Measurements from ENCODE around the gene CD46.

CD46 gene

DNA sequence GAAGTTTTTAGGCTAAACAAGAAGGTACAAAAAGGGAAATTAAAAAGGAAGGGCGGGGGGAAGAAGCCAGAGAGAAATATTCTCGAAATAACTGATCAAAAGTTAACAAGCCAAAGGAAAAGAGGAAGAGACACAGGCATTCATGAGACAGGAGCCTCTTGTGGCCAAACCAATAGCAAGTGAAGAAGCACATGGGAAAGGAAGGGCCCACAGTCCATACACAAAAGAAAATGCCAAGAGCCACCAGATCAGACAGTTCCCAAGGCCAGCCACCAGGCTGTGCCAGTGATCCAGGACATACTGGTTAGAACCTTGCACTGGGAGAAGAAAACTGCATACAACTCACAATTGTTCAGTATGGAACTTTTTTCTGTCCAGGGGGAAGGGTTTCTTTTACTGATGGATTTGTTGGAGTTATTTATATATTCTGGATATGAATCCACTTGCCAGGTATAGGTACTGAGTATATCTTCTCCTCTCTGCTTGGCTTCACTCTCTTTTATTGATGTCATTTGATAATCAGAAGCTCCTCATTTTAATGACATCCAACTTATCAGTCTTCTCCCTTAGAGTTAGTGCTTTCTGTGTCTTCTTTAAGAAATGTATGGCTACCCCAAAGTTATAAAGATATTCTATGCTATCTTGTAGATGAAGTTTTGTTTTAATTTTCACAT, 76.8 kb downstream of the CD46 start:
- peaks cover 35% of the 10 kb centered on the region for H3K36me3 Mint-ChIP-seq (ENCODE audit: low read depth)
- no peaks in the 10 kb centered on the region for H3K9me3 Mint-ChIP-seq
- peak overlapping the region; percentile 19 for H3K4me3 Mint-ChIP-seq
- DNase-seq (ENCODE audit: low spot score): peak; percentile 54
- H3K27ac Mint-ChIP-seq: peak overlapping the region; percentile 71
- peaks cover 89% of the 10 kb centered on the region for H3K4me1 Mint-ChIP-seq (ENCODE audit: low read depth)
- H3K27me3 Mint-ChIP-seq (ENCODE audit: low read depth): no peaks in the 10 kb centered on the region

DNA sequence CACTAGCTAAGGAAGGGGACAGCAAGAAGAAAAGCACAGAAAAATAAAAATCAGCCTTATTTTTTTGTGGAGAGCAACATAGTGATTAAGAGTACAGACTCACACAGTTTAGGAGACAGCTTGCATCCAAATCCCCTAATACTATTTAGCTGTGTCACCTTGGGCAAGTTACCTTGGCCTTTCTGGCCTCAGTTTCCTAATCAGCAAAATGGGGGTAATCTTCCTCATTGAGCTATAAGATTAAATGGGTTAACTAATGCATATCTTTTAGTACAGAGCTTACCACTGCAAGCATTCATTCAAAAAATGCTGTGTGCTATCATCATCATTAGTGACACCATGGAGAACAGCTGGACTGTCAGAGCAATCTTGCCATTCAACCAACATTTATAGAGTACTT, 77.7 kb downstream of the CD46 start:
- Mint-ChIP-seq H3K4me3 (no peak overlapping the region), H3K9me3 (no peaks in the 10 kb centered on the region), H3K27me3 (ENCODE audit: low read depth) (no peaks in the 10 kb centered on the region), H3K27ac (no peak overlapping the region), H3K4me1 (ENCODE audit: low read depth) (peaks cover 86% of the 10 kb centered on the region), H3K36me3 (ENCODE audit: low read depth) (peaks cover 27% of the 10 kb centered on the region)
- DNase-seq (ENCODE audit: low spot score): no peak

DNA sequence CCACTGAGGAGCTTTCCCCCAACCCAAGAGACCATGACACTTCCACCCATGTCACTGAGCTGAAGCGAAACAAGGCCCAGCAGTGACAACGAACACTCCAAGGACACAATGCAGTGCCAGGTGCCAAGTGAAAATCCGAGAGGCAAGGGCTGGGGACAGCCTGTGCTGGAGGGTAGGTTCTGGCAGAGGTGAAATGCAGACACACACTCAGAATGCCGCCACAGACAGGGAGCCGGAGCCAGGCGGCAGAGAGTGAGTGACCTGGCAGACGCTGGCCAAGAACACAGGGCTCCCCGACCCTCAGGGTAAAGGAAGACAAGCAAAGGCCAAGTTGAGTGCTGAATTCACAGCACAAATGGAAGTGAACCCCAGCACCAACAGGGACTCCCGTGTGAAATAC, 78.9 kb downstream of the CD46 start:
- Mint-ChIP-seq H3K9me3 (no peaks in the 10 kb centered on the region), H3K36me3 (ENCODE audit: low read depth) (peaks cover 25% of the 10 kb centered on the region), H3K27me3 (ENCODE audit: low read depth) (no peaks in the 10 kb centered on the region), H3K27ac (peak overlapping the region; percentile 33), H3K4me1 (ENCODE audit: low read depth) (peaks cover 78% of the 10 kb centered on the region), H3K4me3 (peak overlapping the region; percentile 33)
- DNase-seq (ENCODE audit: low spot score): no peak

DNA sequence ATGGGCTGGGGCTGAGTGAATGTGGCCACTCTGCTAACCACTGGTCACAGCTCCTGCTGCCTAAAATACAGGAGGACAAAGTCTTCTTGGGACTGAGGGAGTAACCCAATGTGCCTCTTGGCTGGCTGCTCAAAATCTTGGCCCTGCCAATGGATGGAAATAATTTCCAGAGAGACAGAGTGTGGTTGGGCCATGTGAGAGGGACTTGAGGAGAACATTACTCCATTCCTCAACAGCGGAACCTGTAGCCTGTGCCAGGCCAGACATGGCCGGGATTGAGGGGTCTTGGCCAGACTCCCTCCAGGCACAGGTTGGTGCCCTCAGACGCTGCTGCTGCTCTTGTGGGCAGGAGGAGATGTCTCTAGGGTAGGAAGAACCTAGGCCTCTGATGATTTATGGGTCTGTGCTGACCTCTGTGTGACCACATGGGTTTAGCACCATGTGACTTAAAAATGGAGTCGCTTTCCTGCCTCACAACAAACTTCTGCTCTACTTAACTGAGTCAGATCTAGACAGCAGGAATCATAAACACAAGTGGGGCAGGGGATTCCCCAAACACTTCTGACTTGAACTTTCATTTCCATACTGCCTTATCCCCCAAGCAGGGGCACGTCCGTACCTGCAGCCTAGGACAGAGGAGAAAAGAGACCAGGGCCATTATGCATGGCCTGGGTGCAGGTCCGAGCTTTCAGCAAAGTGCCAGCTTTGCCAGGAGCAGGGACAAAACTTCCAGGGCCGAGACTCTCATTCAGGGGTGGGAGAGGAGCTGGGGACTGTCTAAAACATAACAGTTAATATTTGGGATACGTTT, 79.9 kb downstream of the CD46 start:
- H3K27me3 Mint-ChIP-seq (ENCODE audit: low read depth): no peaks in the 10 kb centered on the region
- H3K4me3 Mint-ChIP-seq: peak overlapping the region; percentile 76
- H3K27ac Mint-ChIP-seq: peak overlapping the region; percentile 88
- H3K4me1 Mint-ChIP-seq (ENCODE audit: low read depth): peaks cover 70% of the 10 kb centered on the region
- peaks cover 24% of the 10 kb centered on the region for H3K36me3 Mint-ChIP-seq (ENCODE audit: low read depth)
- DNase-seq (ENCODE audit: low spot score): peak; percentile 72
- H3K9me3 Mint-ChIP-seq: no peaks in the 10 kb centered on the region

DNA sequence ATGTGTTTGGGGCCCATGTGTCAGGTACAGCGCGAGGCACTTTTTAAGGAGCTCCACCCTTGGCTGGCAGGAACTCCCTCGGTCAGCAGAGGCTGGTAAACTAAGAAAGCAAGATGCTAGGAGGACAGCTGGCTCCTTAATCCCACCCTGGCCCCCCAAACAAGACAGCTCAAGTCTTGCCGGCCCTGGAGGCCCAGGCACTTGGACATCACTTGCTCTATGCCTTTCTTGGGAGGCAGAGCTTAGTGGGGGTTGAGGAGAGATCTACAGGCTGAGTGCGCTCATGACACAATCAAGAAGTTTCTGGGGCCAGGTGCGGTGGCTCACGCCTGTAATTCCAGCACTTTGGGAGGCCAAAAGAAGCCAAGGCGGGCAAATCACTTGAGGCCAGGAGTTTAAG, 80.9 kb downstream of the CD46 start:
- H3K4me3 Mint-ChIP-seq: peak overlapping the region; percentile 76
- H3K27ac Mint-ChIP-seq: peak overlapping the region; percentile 88
- DNase-seq (ENCODE audit: low spot score): no peak
- H3K4me1 Mint-ChIP-seq (ENCODE audit: low read depth): peaks cover 67% of the 10 kb centered on the region
- no peaks in the 10 kb centered on the region for H3K9me3 Mint-ChIP-seq
- H3K27me3 Mint-ChIP-seq (ENCODE audit: low read depth): no peaks in the 10 kb centered on the region
- H3K36me3 Mint-ChIP-seq (ENCODE audit: low read depth): peaks cover 31% of the 10 kb centered on the region

DNA sequence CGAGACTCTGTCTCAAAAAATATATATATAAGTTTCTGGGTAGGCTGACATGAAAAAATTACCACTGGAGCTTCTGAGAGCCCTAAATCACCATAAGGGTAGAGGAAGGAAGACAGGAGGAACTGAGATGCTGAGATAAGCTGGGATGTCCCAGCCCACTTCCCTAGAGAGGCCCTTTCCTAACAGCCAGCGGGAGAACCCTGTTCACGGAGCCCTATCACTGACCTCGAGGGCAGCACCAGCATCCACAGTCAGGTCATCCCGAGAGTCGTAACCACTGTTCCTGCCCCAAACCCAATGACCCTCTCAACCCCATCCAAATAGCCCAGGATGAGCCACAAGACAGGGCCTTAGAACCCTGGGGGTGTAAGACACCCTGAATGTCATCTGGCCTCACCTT, 81.5 kb downstream of the CD46 start:
- DNase-seq (ENCODE audit: low spot score): no peak
- Mint-ChIP-seq H3K27ac (peak overlapping the region; percentile 55), H3K4me3 (no peak overlapping the region), H3K27me3 (ENCODE audit: low read depth) (no peaks in the 10 kb centered on the region), H3K4me1 (ENCODE audit: low read depth) (peaks cover 66% of the 10 kb centered on the region), H3K9me3 (no peaks in the 10 kb centered on the region), H3K36me3 (ENCODE audit: low read depth) (peaks cover 29% of the 10 kb centered on the region)

DNA sequence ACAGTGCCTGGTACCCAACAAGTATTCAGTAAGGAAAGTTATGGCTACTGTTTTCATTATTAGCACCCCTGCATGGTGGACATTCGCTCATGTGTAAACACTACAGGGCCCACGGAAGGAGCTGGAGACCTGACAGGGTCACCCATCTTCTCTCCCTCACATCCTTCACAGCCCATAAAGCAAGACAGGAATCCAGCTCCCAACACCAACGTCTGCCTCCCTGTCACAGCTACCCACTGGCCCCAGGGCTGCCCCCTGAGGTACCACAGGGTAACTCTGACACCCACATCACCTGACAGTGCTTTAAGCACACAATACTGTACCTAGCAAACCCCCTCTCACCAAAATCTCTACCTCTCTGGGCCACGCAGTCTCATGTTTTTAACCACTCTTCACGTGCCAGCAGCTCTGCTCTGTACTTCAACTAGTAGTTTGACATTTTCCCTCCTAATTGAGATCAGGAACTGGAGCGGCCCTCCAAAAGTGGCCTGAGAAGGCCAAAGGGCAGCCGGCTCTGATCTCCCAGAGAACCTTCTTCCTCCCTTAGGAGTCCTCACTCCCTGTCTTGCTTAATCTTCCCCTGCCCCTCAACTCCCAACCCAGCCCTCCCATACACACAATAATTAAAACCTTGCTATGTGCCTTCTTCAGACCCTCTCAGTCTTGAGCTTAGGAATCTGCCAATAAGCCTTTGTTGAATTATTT, 82.3 kb downstream of the CD46 start:
- Mint-ChIP-seq H3K4me3 (no peak overlapping the region), H3K9me3 (no peaks in the 10 kb centered on the region), H3K27ac (peak overlapping the region; percentile 33), H3K36me3 (ENCODE audit: low read depth) (peaks cover 32% of the 10 kb centered on the region), H3K27me3 (ENCODE audit: low read depth) (no peaks in the 10 kb centered on the region), H3K4me1 (ENCODE audit: low read depth) (peaks cover 66% of the 10 kb centered on the region)
- DNase-seq (ENCODE audit: low spot score): no peak

DNA sequence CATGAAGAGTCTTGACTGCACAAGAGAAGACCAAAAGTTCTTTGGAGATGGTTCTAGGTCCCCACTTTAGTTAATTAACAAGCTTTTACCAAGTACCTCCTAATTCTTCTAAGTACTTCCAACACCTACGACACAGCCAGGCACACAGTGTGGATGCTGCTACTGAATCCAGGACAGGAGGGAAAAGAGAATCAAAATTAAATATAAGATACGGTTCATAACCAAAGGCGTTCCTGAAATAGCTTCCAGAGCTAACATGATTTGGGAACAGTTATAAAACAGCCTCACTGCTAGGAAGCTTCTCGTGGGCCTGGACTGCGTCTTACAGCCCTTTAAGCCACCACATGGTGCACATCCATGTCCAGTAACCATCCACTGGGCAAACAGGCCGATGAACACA, 84.1 kb downstream of the CD46 start:
- DNase-seq (ENCODE audit: low spot score): no peak
- Mint-ChIP-seq H3K36me3 (ENCODE audit: low read depth) (peaks cover 34% of the 10 kb centered on the region), H3K4me3 (no peak overlapping the region), H3K27me3 (ENCODE audit: low read depth) (no peaks in the 10 kb centered on the region), H3K4me1 (ENCODE audit: low read depth) (peaks cover 59% of the 10 kb centered on the region), H3K9me3 (no peaks in the 10 kb centered on the region), H3K27ac (no peak overlapping the region)

DNA sequence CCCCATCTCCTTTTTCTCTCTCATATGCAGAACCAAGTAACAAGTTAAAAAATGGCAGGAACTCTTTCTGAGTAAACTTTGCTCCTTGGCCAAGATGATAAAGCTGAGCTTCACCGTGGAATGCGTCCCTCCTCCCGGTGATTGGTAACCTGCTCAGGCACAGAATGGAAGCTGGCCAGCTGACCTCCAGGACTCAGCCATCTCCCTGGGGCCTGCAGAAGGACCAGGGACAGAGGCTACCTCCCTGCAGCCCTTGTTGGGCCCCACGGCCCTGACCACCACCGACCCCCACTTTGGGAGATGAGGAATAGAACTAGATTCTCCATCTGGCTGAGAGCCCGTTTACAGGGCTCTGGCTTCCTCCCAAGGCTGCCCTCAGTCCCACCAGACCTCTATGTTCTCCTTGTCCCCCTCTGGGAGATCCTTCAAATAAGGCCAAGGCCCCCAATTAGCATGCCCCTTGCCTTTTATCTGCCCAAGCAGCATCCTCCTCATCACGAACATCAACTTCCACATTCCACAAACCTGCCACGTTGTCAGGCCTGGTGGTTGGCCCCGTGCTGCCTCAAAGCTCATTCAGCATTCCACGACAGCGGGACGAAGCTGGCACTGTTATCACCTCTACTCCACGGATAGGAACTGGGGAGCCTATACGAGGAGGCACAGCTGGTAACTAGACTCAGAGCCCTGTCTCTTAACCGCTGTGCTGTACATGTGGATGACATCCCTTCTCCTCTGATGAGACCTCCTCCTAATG, 84.9 kb downstream of the CD46 start:
- no peak for DNase-seq (ENCODE audit: low spot score)
- Mint-ChIP-seq H3K27ac (peak overlapping the region; percentile 13), H3K4me1 (ENCODE audit: low read depth) (peaks cover 52% of the 10 kb centered on the region), H3K27me3 (ENCODE audit: low read depth) (no peaks in the 10 kb centered on the region), H3K36me3 (ENCODE audit: low read depth) (peaks cover 34% of the 10 kb centered on the region), H3K9me3 (no peaks in the 10 kb centered on the region), H3K4me3 (no peak overlapping the region)

DNA sequence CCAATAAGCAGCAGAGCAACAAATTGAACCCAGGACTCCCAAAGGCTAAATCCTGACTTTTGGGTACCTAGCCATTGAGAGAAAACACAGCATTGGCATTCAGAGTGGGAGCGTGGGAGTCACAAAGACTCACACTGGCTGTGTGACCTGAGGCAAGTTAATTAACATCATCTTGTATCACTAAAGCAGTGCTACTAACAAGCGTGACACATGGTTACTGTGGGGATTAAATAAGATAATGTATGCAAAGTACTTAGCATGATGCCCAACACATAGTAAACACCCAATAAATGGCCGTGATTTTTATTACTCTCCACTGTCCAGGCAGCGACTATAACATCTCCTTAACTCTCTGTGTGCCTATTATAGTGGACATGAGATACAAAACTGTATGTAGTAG, 85.8 kb downstream of the CD46 start:
- Mint-ChIP-seq H3K27me3 (ENCODE audit: low read depth) (no peaks in the 10 kb centered on the region), H3K4me3 (no peak overlapping the region), H3K36me3 (ENCODE audit: low read depth) (peaks cover 35% of the 10 kb centered on the region), H3K9me3 (no peaks in the 10 kb centered on the region), H3K4me1 (ENCODE audit: low read depth) (peaks cover 43% of the 10 kb centered on the region), H3K27ac (no peak overlapping the region)
- no peak for DNase-seq (ENCODE audit: low spot score)

DNA sequence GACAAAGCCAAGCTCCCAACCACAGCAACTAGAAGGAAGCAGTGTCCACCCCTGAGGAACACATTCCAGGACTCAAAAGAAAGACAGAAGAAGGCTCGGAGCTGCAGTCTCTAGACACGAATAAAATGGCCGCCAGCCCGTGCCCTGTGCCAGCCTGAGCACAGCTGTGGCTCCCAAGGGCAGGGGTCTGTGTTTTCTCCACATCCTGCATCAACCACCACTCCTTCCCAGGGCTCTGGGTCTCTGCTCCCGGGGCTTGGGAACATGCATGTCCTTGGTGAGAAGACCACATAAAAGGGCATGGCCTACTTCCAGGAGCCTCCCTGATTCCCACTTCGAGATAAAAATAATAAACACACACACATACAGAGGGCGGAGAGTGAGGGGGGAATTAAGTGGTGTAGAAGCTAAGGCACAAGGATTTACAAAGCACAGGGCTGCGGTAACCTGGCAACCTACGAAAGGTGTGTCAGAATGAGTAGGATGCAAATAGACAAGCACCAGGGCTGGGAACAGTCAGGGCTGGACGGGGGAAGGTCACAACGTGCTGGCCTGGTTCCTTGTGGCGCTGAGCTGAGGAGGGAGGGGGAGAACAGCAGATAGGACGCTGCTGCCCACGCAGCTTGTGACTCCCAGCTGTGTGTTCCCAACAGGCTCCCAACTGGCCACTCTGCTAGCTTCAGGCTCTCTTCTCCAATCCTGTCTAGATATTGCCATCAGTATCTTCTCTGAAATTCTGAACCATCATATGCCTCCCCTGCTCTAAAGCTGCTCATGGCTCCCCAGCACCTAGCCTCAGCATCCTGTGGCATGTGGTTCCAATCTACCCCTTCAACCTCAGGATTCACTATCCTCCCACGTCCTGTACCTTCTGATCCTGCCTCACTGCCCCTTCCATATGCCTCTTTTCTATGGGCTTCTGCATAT, 86.6 kb downstream of the CD46 start:
- DNase-seq (ENCODE audit: low spot score): no peak
- Mint-ChIP-seq H3K27ac (peak overlapping the region; percentile 47), H3K9me3 (no peaks in the 10 kb centered on the region), H3K4me3 (no peak overlapping the region), H3K36me3 (ENCODE audit: low read depth) (peaks cover 38% of the 10 kb centered on the region), H3K4me1 (ENCODE audit: low read depth) (peaks cover 37% of the 10 kb centered on the region), H3K27me3 (ENCODE audit: low read depth) (no peaks in the 10 kb centered on the region)

DNA sequence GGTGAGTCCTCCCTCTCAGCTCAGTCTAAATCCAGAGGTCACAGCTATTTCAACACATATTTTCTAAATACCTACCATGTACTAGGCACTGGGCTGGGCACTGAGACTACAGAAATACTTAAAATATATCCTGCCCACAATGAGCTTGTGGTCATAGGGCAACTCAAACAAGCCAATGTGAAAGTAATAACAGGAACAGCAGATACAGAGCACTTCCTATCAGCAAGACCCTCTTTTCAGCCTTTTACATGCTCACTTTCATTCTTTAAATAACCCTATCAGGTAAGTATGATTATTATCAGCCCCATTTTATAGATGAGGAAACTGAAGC, 87.2 kb downstream of the CD46 start:
- H3K4me1 Mint-ChIP-seq (ENCODE audit: low read depth): peaks cover 31% of the 10 kb centered on the region
- H3K27me3 Mint-ChIP-seq (ENCODE audit: low read depth): no peaks in the 10 kb centered on the region
- H3K27ac Mint-ChIP-seq: peak overlapping the region; percentile 47
- H3K4me3 Mint-ChIP-seq: no peak overlapping the region
- DNase-seq (ENCODE audit: low spot score): no peak
- peaks cover 43% of the 10 kb centered on the region for H3K36me3 Mint-ChIP-seq (ENCODE audit: low read depth)
- H3K9me3 Mint-ChIP-seq: no peaks in the 10 kb centered on the region

DNA sequence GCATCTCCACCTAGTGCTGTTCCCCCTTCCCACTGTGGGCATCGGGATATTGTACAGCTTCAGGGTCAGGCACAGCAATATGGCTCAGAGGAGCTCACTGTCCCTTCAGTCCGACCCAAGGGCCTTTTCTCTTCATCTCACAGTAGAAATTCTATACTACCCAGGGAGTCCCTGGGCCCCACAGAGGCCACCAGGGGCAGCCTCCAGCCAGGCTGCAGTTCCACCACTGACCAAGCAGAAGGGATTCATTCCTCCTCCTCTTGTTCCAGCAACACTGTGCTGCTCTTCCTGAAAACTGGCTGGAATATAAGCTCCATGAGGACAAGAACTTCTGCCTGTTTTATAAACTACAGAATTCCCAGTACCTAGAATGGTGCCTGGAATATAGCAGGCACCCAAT, 88.5 kb downstream of the CD46 start:
- Mint-ChIP-seq H3K27ac (no peak overlapping the region), H3K4me3 (no peak overlapping the region), H3K27me3 (ENCODE audit: low read depth) (no peaks in the 10 kb centered on the region), H3K9me3 (no peaks in the 10 kb centered on the region), H3K36me3 (ENCODE audit: low read depth) (peaks cover 48% of the 10 kb centered on the region), H3K4me1 (ENCODE audit: low read depth) (peaks cover 29% of the 10 kb centered on the region)
- DNase-seq (ENCODE audit: low spot score): no peak
